Activated CD8-positive, alpha-beta memory T cell treated with anti-CD3 and anti-CD28 coated beads, Interleukin-2, amount 50 U/mL, for 24 hours (primary cell): Measurements from ENCODE around the gene VCAM1.
A peak's percentile ranks its signal among the peaks of the same experiment; 100 is the strongest.

Source experiments
- DNase-seq: peaks from one replicate; pipeline ENCODE4 v3.0.0-alpha.2; 2020; ENCODE audit errors: extremely low read depth

Gene VCAM1

GRCh38 chr1:100719490-100719889 is at the start of gene VCAM1:
Gene VCAM1 (plus strand): TSS chr1:100719742. CDS start chr1:100719861, 119 bp downstream.
- DNase-seq, result no peak

- no peak for DNase-seq
These were observed 49.5 kb upstream of the VCAM1 start for GRCh38 chr1:100670083-100670482.

GRCh38 chr1:100671601-100672000 is 47.9 kb upstream of the VCAM1 start:
- no peak for DNase-seq

- no peak for DNase-seq
These were observed 35.8 kb upstream of the VCAM1 start for GRCh38 chr1:100683448-100684349.

- no peak for DNase-seq
These were observed 19.8 kb upstream of the VCAM1 start for GRCh38 chr1:100699744-100700143.

- DNase-seq, result no peak
These were observed 19.0 kb upstream of the VCAM1 start for GRCh38 chr1:100700586-100700985.

- DNase-seq, result no peak
These were observed 16.5 kb upstream of the VCAM1 start for GRCh38 chr1:100703052-100703451.

GRCh38 chr1:100703716-100704115 is 15.8 kb upstream of the VCAM1 start:
- DNase-seq, result no peak

GRCh38 chr1:100704473-100704872 is 15.1 kb upstream of the VCAM1 start:
- no peak for DNase-seq

GRCh38 chr1:100706296-100706695 is 13.2 kb upstream of the VCAM1 start:
- DNase-seq, result no peak

GRCh38 chr1:100706856-100707255 is 12.7 kb upstream of the VCAM1 start:
- no peak for DNase-seq

GRCh38 chr1:100708476-100709062 is 11.0 kb upstream of the VCAM1 start:
- DNase-seq, result no peak

GRCh38 chr1:100710906-100711682 is 8.4 kb upstream of the VCAM1 start:
- DNase-seq, result no peak

- DNase-seq, result peak; percentile 44
These were observed 6.5 kb upstream of the VCAM1 start for GRCh38 chr1:100713027-100713426.

GRCh38 chr1:100713626-100714025 is 5.9 kb upstream of the VCAM1 start:
- no peak for DNase-seq

GRCh38 chr1:100714599-100714998 is 4.9 kb upstream of the VCAM1 start:
- DNase-seq, result no peak

GRCh38 chr1:100717218-100717617 is 2.3 kb upstream of the VCAM1 start:
- DNase-seq, result no peak

- no peak for DNase-seq
These were observed 961 bp upstream of the VCAM1 start for GRCh38 chr1:100718581-100718980.

GRCh38 chr1:100720101-100720500 is 559 bp downstream of the VCAM1 start:
- no peak for DNase-seq

GRCh38 chr1:100720751-100721150 is 1.2 kb downstream of the VCAM1 start:
- DNase-seq, result no peak

GRCh38 chr1:100721526-100722207 is 2.1 kb downstream of the VCAM1 start:
- DNase-seq, result no peak

GRCh38 chr1:100722221-100722620 is 2.7 kb downstream of the VCAM1 start:
- DNase-seq, result no peak
